Chondrocyte (in vitro differentiated cells): ENCODE measurements around the gene BICD1. TPM values are rescaled to one million over a fixed set of nuclear protein-coding genes. Genes with fewer than 3 reads are reported as not detected.
"Not testable (repeated sequence)": the region's sequence is repeated elsewhere in the genome, so short reads cannot be mapped to it uniquely, and the experiment has no call there.

ENCODE experiments used
- DNase-seq: peaks from one replicate; pipeline ENCODE4 v3.0.0; 2021; ENCODE audit warnings: mixed read lengths, low spot score
- H3K27ac Mint-ChIP-seq: one replicate; pipeline ENCODE4 v1.8.0; 2021; ENCODE audit warnings: mild to moderate bottlenecking, moderate library complexity, mixed read lengths; ENCODE audit not compliant: unreplicated experiment
- H3K27me3 Mint-ChIP-seq: 2 replicates; pipeline ENCODE4 v1.8.0; 2021; ENCODE audit warnings: low read depth, mixed read lengths
- H3K36me3 Mint-ChIP-seq: 2 replicates; pipeline ENCODE4 v1.8.0; 2021; ENCODE audit warnings: low read depth, mixed read lengths
- H3K4me1 Mint-ChIP-seq: 2 replicates; pipeline ENCODE4 v1.8.0; 2021; ENCODE audit warnings: low read depth, mild to moderate bottlenecking, mixed read lengths
- H3K4me3 Mint-ChIP-seq: one replicate; pipeline ENCODE4 v1.8.0; 2021; ENCODE audit warnings: mild to moderate bottlenecking, moderate library complexity, mixed read lengths; ENCODE audit not compliant: unreplicated experiment
- H3K9me3 Mint-ChIP-seq: 2 replicates; pipeline ENCODE4 v1.8.0; 2021; ENCODE audit warnings: low read depth, mixed read lengths
- CTCF ChIP-seq: fragments of 200-600 bp; sonication (generic); IDR thresholded peaks from 2 replicates; pipeline ENCODE4 v1.5.0; 2021; ENCODE audit warnings: antibody characterized with exemption, mild to moderate bottlenecking, moderate library complexity
- total RNA-seq: library from RNA; stranded (reverse); gene quantifications from 3 replicates; pipeline ENCODE4 v1.2.1, GENCODE V29; 2021

BICD1 gene
- total RNA-seq, 1 donor from 2014 or later = 30.5 TPM

GRCh38 chr12:32087306-32087705 is 19.3 kb upstream of the BICD1 start:
- no peak overlapping the region for H3K4me3 Mint-ChIP-seq

GRCh38 chr12:32089156-32089555 is 17.5 kb upstream of the BICD1 start:
- Mint-ChIP-seq H3K27ac (no peak overlapping the region), H3K36me3 (no peaks in the 10 kb centered on the region), H3K9me3 (no peaks in the 10 kb centered on the region), H3K4me3 (no peak overlapping the region), H3K4me1 (peaks cover 17% of the 10 kb centered on the region), H3K27me3 (no peaks in the 10 kb centered on the region)
- no peak for TF ChIP-seq CTCF
- no peak for DNase-seq

More at GRCh38 chr12:32087306-32087705, 19.3 kb upstream of the BICD1 start:
- H3K4me1 Mint-ChIP-seq = peaks cover 28% of the 10 kb centered on the region
- H3K36me3 Mint-ChIP-seq = no peaks in the 10 kb centered on the region
- DNase-seq = no peak
- no peaks in the 10 kb centered on the region for H3K9me3 Mint-ChIP-seq
- H3K27ac Mint-ChIP-seq = no peak overlapping the region
- no peaks in the 10 kb centered on the region for H3K27me3 Mint-ChIP-seq
- TF ChIP-seq CTCF = no peak

GRCh38 chr12:32089586-32089985 is 17.1 kb upstream of the BICD1 start:
- no peak overlapping the region for H3K27ac Mint-ChIP-seq
- TF ChIP-seq CTCF = no peak
- DNase-seq = no peak
- H3K27me3 Mint-ChIP-seq = no peaks in the 10 kb centered on the region
- H3K4me1 Mint-ChIP-seq = peaks cover 13% of the 10 kb centered on the region
- H3K9me3 Mint-ChIP-seq = no peaks in the 10 kb centered on the region
- no peak overlapping the region for H3K4me3 Mint-ChIP-seq
- H3K36me3 Mint-ChIP-seq = no peaks in the 10 kb centered on the region

GRCh38 chr12:32091696-32092095 is 15.0 kb upstream of the BICD1 start:
- no peak overlapping the region for H3K27ac Mint-ChIP-seq
- no peak for DNase-seq
- no peaks in the 10 kb centered on the region for H3K36me3 Mint-ChIP-seq
- TF ChIP-seq CTCF = no peak
- H3K27me3 Mint-ChIP-seq = no peaks in the 10 kb centered on the region
- peaks cover 11% of the 10 kb centered on the region for H3K4me1 Mint-ChIP-seq
- no peak overlapping the region for H3K4me3 Mint-ChIP-seq
- no peaks in the 10 kb centered on the region for H3K9me3 Mint-ChIP-seq

GRCh38 chr12:32098112-32098511 is 8.5 kb upstream of the BICD1 start:
- H3K27me3 Mint-ChIP-seq = no peaks in the 10 kb centered on the region
- H3K27ac Mint-ChIP-seq = no peak overlapping the region
- no peak overlapping the region for H3K4me3 Mint-ChIP-seq
- H3K4me1 Mint-ChIP-seq = no peaks in the 10 kb centered on the region
- H3K9me3 Mint-ChIP-seq = no peaks in the 10 kb centered on the region
- no peak for DNase-seq
- TF ChIP-seq CTCF = no peak
- H3K36me3 Mint-ChIP-seq = no peaks in the 10 kb centered on the region

- H3K4me3 Mint-ChIP-seq, H3K4me1 Mint-ChIP-seq, H3K27ac Mint-ChIP-seq, DNase-seq, H3K36me3 Mint-ChIP-seq, H3K9me3 Mint-ChIP-seq, H3K27me3 Mint-ChIP-seq: not testable (repeated sequence)
Measured at GRCh38 chr12:32099275-32099674, 7.4 kb upstream of the BICD1 start.
